GM18520 (cell line): Measurements from ENCODE around the gene GRM1.

ENCODE experiments used
- ATAC-seq: cut with Tn5 transposase; IDR thresholded peaks from one replicate; pipeline ENCODE4 v1.9.1; 2021; ENCODE audit not compliant: unreplicated experiment

GRM1 gene

GRCh38 chr6:146028851-146029572, at the start of gene GRM1:
GRM1 (plus strand) TSS chr6:146029062; CDS start chr6:146029518, 456 bp downstream.
- ATAC-seq: no peak

- ATAC-seq: no peak
These were observed 19.5 kb upstream of the GRM1 start for GRCh38 chr6:146009338-146009737.

GRCh38 chr6:146014233-146014632, 14.6 kb upstream of the GRM1 start:
- no peak for ATAC-seq

- no peak for ATAC-seq
These were observed 11.2 kb upstream of the GRM1 start for GRCh38 chr6:146017672-146018071.

GRCh38 chr6:146026873-146027272, 2.0 kb upstream of the GRM1 start:
- ATAC-seq: no peak

- no peak for ATAC-seq
These were observed 1.1 kb upstream of the GRM1 start for GRCh38 chr6:146027586-146028251.

GRCh38 chr6:146028252-146028795, 538 bp upstream of the GRM1 start:
- ATAC-seq: no peak

- no peak for ATAC-seq
These were observed 817 bp downstream of the GRM1 start for GRCh38 chr6:146029573-146030184.

- no peak for ATAC-seq
These were observed 3.5 kb downstream of the GRM1 start for GRCh38 chr6:146032387-146032786.

GRCh38 chr6:146040360-146040759, 11.5 kb downstream of the GRM1 start:
- ATAC-seq: no peak

GRCh38 chr6:146041282-146041681, 12.4 kb downstream of the GRM1 start:
- ATAC-seq: no peak

- ATAC-seq: no peak
These were observed 18.5 kb downstream of the GRM1 start for GRCh38 chr6:146047371-146047770.

- no peak for ATAC-seq
These were observed 21.3 kb downstream of the GRM1 start for GRCh38 chr6:146050168-146050567.

GRCh38 chr6:146056506-146056905, 27.6 kb downstream of the GRM1 start:
- no peak for ATAC-seq

- no peak for ATAC-seq
These were observed 36.8 kb downstream of the GRM1 start for GRCh38 chr6:146065690-146066089.

- ATAC-seq: no peak
These were observed 37.6 kb downstream of the GRM1 start for GRCh38 chr6:146066506-146066905.

- ATAC-seq: no peak
These were observed 42.9 kb downstream of the GRM1 start for GRCh38 chr6:146071781-146072180.

- no peak for ATAC-seq
These were observed 49.1 kb downstream of the GRM1 start for GRCh38 chr6:146077992-146078391.

GRCh38 chr6:146087386-146087785, 58.5 kb downstream of the GRM1 start:
- no peak for ATAC-seq

GRCh38 chr6:146090474-146090873, 61.6 kb downstream of the GRM1 start:
- no peak for ATAC-seq

- no peak for ATAC-seq
These were observed 64.3 kb downstream of the GRM1 start for GRCh38 chr6:146092961-146093686.
